GM19193 (cell line): ENCODE results near the gene TXNDC11.

Experiments used
- POLR2A ChIP-seq: IDR thresholded peaks from 4 replicates; pipeline ENCODE4 v1.6.1; 2011; ENCODE audit not compliant: insufficient read depth, insufficient read length; ENCODE audit errors: extremely low read depth

TXNDC11 gene

GRCh38 chr16:11759163-11759834 is 16.6 kb upstream of the TXNDC11 start:
- TF ChIP-seq POLR2A, result no peak

- TF ChIP-seq POLR2A, result no peak
These were observed 15.3 kb upstream of the TXNDC11 start for GRCh38 chr16:11757671-11758545.

GRCh38 chr16:11756248-11756647 is 13.6 kb upstream of the TXNDC11 start:
- TF ChIP-seq POLR2A, result no peak

GRCh38 chr16:11755022-11755760 is 12.5 kb upstream of the TXNDC11 start:
- no peak for TF ChIP-seq POLR2A

- TF ChIP-seq POLR2A, result no peak
These were observed 10.2 kb upstream of the TXNDC11 start for GRCh38 chr16:11752856-11753255.

- no peak for TF ChIP-seq POLR2A
These were observed 7.4 kb upstream of the TXNDC11 start for GRCh38 chr16:11750056-11750455.

- no peak for TF ChIP-seq POLR2A
These were observed 6.0 kb upstream of the TXNDC11 start for GRCh38 chr16:11748404-11749254.

GRCh38 chr16:11747949-11748403 is 5.3 kb upstream of the TXNDC11 start:
- no peak for TF ChIP-seq POLR2A

- TF ChIP-seq POLR2A, result no peak
These were observed 1.4 kb upstream of the TXNDC11 start for GRCh38 chr16:11744075-11744470.

- no peak for TF ChIP-seq POLR2A
These were observed 834 bp upstream of the TXNDC11 start for GRCh38 chr16:11743308-11744074.

GRCh38 chr16:11742093-11742535 is 543 bp downstream of the TXNDC11 start:
- no peak for TF ChIP-seq POLR2A

- TF ChIP-seq POLR2A, result no peak
These were observed 2.1 kb downstream of the TXNDC11 start for GRCh38 chr16:11740567-11740966.

GRCh38 chr16:11738742-11739544 is 3.7 kb downstream of the TXNDC11 start:
- TF ChIP-seq POLR2A, result no peak
